Thyroid gland (tissue), 4 donors: ENCODE data around the gene OGN. TPM values are rescaled to one million over a fixed set of nuclear protein-coding genes. Genes with fewer than 3 reads are reported as not detected.
"Not testable (repeated sequence)": the region's sequence is repeated elsewhere in the genome, so short reads cannot be mapped to it uniquely, and the experiment has no call there.

Experiments used
- DNase-seq, 2 donors: peaks; one replicate each; pipeline ENCODE4 v3.0.0-alpha.2; 2019
- H3K27ac ChIP-seq, 3 donors: fragments of 200-600 bp; sonication (generic); 1 replicate in 2 of 3; 2 replicates in 1 of 3; pipeline ENCODE4 v1.5.1; 2016 to 2019; ENCODE audit warnings: mild to moderate bottlenecking in 1 of 3, moderate library complexity in 1 of 3
- H3K27me3 ChIP-seq: fragments of 200-600 bp; sonication (generic); one replicate; pipeline ENCODE4 v1.5.1; 2019
- H3K36me3 ChIP-seq, 2 donors: fragments of 200-600 bp; sonication (generic); one replicate each; pipeline ENCODE4 v1.5.1; 2016 to 2019
- H3K4me1 ChIP-seq, 2 donors: fragments of 200-600 bp; sonication (generic); one replicate each; pipeline ENCODE4 v1.5.1; 2017 to 2019
- H3K4me3 ChIP-seq, 3 donors: fragments of 200-600 bp; sonication (generic); replicated peaks in 1 of 3; 1 replicate in 2 of 3; 2 replicates in 1 of 3; pipeline ENCODE4 v1.5.1; 2016; ENCODE audit warnings: mild to moderate bottlenecking in 1 of 3
- H3K9me3 ChIP-seq: fragments of 200-600 bp; sonication (generic); one replicate; pipeline ENCODE4 v1.5.1; 2017
- POLR2A ChIP-seq, 2 donors: fragments of 450-650 bp; IDR thresholded peaks; one replicate each; pipeline ENCODE4 v1.6.1; 2017; ENCODE audit warnings: antibody characterized with exemption in 2 of 2, mild to moderate bottlenecking in 2 of 2, moderate library complexity in 1 of 2
- WGBS, 2 donors: methylation state at CpG; one replicate each; pipeline ENCODE4 v1.1.5; 2017; 5-methylcytosine and 5-hydroxymethylcytosine counted together
- intact Hi-C: fragments of 100-400 bp; cut with DNase I; formaldehyde crosslinking; loops from one replicate; pipeline ENCODE4 v1.15.1; 2023
- total RNA-seq, 4 donors: library from RNA; depleted of rRNA; stranded (reverse); fragments of >200 nt; gene quantifications; one replicate each; pipeline ENCODE4 v1.2.3, GENCODE V29; 2016
- TF ChIP-seq, protein P1 (sequence below), 6 experiments: fragments of 200-600 bp in 3 of 6; fragments of 450-650 bp in 3 of 6; sonication (generic) in 3 of 6; IDR thresholded peaks; one replicate each; pipeline ENCODE4 v1.5.1; 2016 to 2019; ENCODE audit warnings: antibody characterized with exemption in 6 of 6, mild to moderate bottlenecking in 2 of 6, inconsistent platforms in 1 of 6, moderate library complexity in 1 of 6

The OGN gene
- total RNA-seq, 4 donors from 2014 or later: 4.5 to 20.8 (median 16.1) TPM

DNA sequence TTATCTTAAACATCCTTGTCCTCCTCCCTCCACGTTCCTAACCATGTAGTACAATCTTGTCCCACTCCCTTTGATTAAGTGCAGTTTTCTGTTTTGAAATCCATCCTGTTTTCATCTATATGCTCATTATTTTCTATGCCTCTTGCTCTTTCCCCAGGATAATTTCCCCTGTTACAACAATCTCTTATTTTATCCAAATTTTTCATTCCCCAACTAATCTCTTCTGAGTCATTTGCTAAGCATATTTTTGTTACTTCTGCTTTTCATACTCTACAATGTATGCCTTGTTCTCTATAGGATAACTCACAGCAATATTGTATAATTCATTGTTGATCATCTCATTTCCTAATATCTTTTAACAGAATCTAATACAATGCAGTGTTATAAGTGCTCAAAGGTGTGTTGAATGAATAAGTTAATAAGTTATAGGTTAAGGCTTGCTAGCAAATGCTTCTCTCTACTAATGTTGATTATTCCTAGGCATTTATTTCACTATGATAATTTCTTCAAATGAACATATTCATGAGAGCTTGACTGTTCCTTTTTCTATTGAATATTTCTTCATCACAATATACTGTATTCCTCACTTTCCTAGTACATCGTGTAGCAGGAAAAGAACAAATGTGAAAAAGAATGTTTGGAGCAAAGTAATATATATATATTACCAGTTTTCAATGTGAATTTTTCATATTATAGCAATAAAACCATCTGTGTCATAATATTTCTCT is 18.4 kb upstream of the OGN start:
- TF ChIP-seq, protein P1, sequence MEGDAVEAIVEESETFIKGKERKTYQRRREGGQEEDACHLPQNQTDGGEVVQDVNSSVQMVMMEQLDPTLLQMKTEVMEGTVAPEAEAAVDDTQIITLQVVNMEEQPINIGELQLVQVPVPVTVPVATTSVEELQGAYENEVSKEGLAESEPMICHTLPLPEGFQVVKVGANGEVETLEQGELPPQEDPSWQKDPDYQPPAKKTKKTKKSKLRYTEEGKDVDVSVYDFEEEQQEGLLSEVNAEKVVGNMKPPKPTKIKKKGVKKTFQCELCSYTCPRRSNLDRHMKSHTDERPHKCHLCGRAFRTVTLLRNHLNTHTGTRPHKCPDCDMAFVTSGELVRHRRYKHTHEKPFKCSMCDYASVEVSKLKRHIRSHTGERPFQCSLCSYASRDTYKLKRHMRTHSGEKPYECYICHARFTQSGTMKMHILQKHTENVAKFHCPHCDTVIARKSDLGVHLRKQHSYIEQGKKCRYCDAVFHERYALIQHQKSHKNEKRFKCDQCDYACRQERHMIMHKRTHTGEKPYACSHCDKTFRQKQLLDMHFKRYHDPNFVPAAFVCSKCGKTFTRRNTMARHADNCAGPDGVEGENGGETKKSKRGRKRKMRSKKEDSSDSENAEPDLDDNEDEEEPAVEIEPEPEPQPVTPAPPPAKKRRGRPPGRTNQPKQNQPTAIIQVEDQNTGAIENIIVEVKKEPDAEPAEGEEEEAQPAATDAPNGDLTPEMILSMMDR (IDR thresholded peaks at IDR 0.05): no peak
- no peak for TF ChIP-seq POLR2A (IDR thresholded peaks at IDR 0.05)
- DNase-seq: no peak
- Histone ChIP-seq H3K9me3 (no peaks in the 10 kb centered on the region), H3K4me3 (no peak overlapping the region), H3K27ac (no peak overlapping the region), H3K4me1 (no peaks in the 10 kb centered on the region), H3K27me3 (no peaks in the 10 kb centered on the region), H3K36me3 (no peaks in the 10 kb centered on the region)
- WGBS, 2 donors: 75 to 81% methylated on average over 2 of the region's 2 CpGs
- intact Hi-C loops: no loop called here

DNA sequence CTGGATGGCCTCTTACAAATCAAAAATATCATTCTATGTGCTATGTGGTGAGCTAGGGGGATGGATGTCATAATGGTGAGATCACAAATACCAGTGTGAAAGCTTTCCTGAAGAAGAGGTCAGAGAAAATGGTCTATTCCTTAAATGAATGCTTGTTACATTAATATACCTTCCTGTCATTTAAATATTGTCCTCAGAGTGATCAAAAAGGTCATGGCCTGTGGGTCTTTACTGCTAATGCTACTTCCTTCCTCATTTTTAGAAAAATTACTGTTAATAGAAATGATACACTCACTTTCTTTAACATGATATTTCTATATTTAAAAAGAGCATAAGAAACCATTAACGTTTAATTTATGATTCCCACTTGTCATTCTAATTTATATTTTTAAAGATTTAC is 10.2 kb upstream of the OGN start:
- intact Hi-C loops: no loop called here
- no peaks in the 10 kb centered on the region for H3K36me3 ChIP-seq
- 71% methylated on average over 1 of the region's 1 CpG for WGBS, 2 donors

DNA sequence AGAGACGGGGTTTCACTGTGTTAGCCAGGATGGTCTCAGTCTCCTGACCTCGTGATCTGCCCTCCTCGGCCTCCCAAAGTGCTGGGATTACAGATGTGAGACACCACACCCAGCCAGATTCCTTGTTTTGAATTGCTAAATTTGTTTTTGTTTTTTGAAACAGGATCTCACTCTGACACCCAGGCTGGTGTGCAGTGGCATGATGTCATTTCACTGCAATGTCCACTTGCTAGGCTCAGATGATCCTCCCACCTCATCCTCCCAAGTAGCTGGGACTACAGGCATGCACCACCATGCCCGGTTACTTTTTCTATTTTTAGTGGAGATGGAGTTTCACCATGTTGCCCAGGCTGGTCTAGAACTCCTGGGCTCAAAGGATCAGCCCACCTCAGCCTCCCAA is 6.8 kb upstream of the OGN start:
- H3K4me3 ChIP-seq, H3K9me3 ChIP-seq, H3K27me3 ChIP-seq, H3K36me3 ChIP-seq, H3K27ac ChIP-seq, intact Hi-C loops, H3K4me1 ChIP-seq, DNase-seq: not testable (repeated sequence)
- 87% methylated on average over 4 of the region's 4 CpGs for whole genome bisulfite sequencing, 2 donors

More for the DNA sequence above, 10.2 kb upstream of the OGN start:
- Histone ChIP-seq H3K4me1 (no peaks in the 10 kb centered on the region), H3K27ac (no peak overlapping the region), H3K4me3 (no peak overlapping the region), H3K27me3 (no peaks in the 10 kb centered on the region), H3K9me3 (no peaks in the 10 kb centered on the region)
- TF ChIP-seq POLR2A (IDR thresholded peaks at IDR 0.05): no peak
- TF ChIP-seq, protein P1 (IDR thresholded peaks at IDR 0.05): no peak
- no peak for DNase-seq

GRCh38 chr9:92408747-92409478 is 4.5 kb upstream of the OGN start:
- WGBS, 2 donors: 92 to 94% methylated on average over 2 of the region's 2 CpGs
- Histone ChIP-seq H3K27ac (no peak overlapping the region), H3K36me3 (no peaks in the 10 kb centered on the region), H3K9me3 (no peaks in the 10 kb centered on the region), H3K4me1 (no peaks in the 10 kb centered on the region), H3K27me3 (no peaks in the 10 kb centered on the region), H3K4me3 (no peak overlapping the region)
- TF ChIP-seq, protein P1 (IDR thresholded peaks at IDR 0.05): no peak
- no peak for TF ChIP-seq POLR2A (IDR thresholded peaks at IDR 0.05)
- intact Hi-C loops: no loop called here
- no peak for DNase-seq

GRCh38 chr9:92407818-92408217 is 3.4 kb upstream of the OGN start:
- no peak for DNase-seq
- H3K36me3 ChIP-seq: no peaks in the 10 kb centered on the region
- WGBS, 2 donors: 95 to 98% methylated on average over 2 of the region's 2 CpGs
- no peaks in the 10 kb centered on the region for H3K27me3 ChIP-seq
- no peak for TF ChIP-seq POLR2A (IDR thresholded peaks at IDR 0.05)
- TF ChIP-seq, protein P1 (IDR thresholded peaks at IDR 0.05): no peak
- no peaks in the 10 kb centered on the region for H3K4me1 ChIP-seq
- intact Hi-C loops: no loop called here
- no peak overlapping the region for H3K27ac ChIP-seq
- H3K4me3 ChIP-seq: no peak overlapping the region
- H3K9me3 ChIP-seq: no peaks in the 10 kb centered on the region
